IPS DF 19.7 (cell line): ENCODE results near the gene GALNT10.
"Not testable (repeated sequence)": the region's sequence is repeated elsewhere in the genome, so short reads cannot be mapped to it uniquely, and the experiment has no call there.

Experiments
- DNase-seq: peaks from one replicate; pipeline ENCODE4 v3.0.0-alpha.2; 2013; ENCODE audit warnings: low read depth, low spot score

Gene GALNT10

GRCh38 chr5:154356020-154356655, 165.6 kb downstream of the GALNT10 start:
- DNase-seq = no peak

GRCh38 chr5:154356958-154357357, 166.4 kb downstream of the GALNT10 start:
- DNase-seq = no peak

GRCh38 chr5:154358516-154359220, 168.1 kb downstream of the GALNT10 start:
- DNase-seq = no peak

- DNase-seq = no peak
Observed at GRCh38 chr5:154359221-154359573, 168.7 kb downstream of the GALNT10 start.

- DNase-seq = not testable (repeated sequence)
Observed at GRCh38 chr5:154360241-154360640, 169.7 kb downstream of the GALNT10 start.

- no peak for DNase-seq
Observed at GRCh38 chr5:154363411-154363810, 172.9 kb downstream of the GALNT10 start.

- no peak for DNase-seq
Observed at GRCh38 chr5:154364771-154365170, 174.2 kb downstream of the GALNT10 start.

GRCh38 chr5:154365823-154366222, 175.3 kb downstream of the GALNT10 start:
- no peak for DNase-seq

GRCh38 chr5:154366353-154366752, 175.8 kb downstream of the GALNT10 start:
- DNase-seq = no peak

GRCh38 chr5:154367101-154367500, 176.6 kb downstream of the GALNT10 start:
- no peak for DNase-seq

- peak; percentile 77 for DNase-seq
Observed at GRCh38 chr5:154368041-154368800, 177.7 kb downstream of the GALNT10 start.

GRCh38 chr5:154369682-154370081, 179.1 kb downstream of the GALNT10 start:
- no peak for DNase-seq

- DNase-seq = peak; percentile 30
Observed at GRCh38 chr5:154370119-154370518, 179.6 kb downstream of the GALNT10 start.

- no peak for DNase-seq
Observed at GRCh38 chr5:154370813-154371212, 180.3 kb downstream of the GALNT10 start.

GRCh38 chr5:154371687-154372086, 181.2 kb downstream of the GALNT10 start:
- no peak for DNase-seq

GRCh38 chr5:154372661-154373060, 182.1 kb downstream of the GALNT10 start:
- DNase-seq = no peak

GRCh38 chr5:154373326-154373725, 182.8 kb downstream of the GALNT10 start:
- DNase-seq = no peak

GRCh38 chr5:154373729-154374179, 183.2 kb downstream of the GALNT10 start:
- DNase-seq = no peak

GRCh38 chr5:154374264-154374663, 183.7 kb downstream of the GALNT10 start:
- DNase-seq = no peak

GRCh38 chr5:154375329-154376008, 184.9 kb downstream of the GALNT10 start:
- no peak for DNase-seq

GRCh38 chr5:154376481-154376880, 185.9 kb downstream of the GALNT10 start:
- DNase-seq = no peak
